GM18502 (cell line): Measurements from ENCODE around the gene FAM174C.

Experiments used
- ATAC-seq: cut with Tn5 transposase; IDR thresholded peaks from one replicate; pipeline ENCODE4 v1.9.1; 2021; ENCODE audit warnings: mild to moderate bottlenecking; ENCODE audit not compliant: unreplicated experiment, poor library complexity

FAM174C gene

DNA sequence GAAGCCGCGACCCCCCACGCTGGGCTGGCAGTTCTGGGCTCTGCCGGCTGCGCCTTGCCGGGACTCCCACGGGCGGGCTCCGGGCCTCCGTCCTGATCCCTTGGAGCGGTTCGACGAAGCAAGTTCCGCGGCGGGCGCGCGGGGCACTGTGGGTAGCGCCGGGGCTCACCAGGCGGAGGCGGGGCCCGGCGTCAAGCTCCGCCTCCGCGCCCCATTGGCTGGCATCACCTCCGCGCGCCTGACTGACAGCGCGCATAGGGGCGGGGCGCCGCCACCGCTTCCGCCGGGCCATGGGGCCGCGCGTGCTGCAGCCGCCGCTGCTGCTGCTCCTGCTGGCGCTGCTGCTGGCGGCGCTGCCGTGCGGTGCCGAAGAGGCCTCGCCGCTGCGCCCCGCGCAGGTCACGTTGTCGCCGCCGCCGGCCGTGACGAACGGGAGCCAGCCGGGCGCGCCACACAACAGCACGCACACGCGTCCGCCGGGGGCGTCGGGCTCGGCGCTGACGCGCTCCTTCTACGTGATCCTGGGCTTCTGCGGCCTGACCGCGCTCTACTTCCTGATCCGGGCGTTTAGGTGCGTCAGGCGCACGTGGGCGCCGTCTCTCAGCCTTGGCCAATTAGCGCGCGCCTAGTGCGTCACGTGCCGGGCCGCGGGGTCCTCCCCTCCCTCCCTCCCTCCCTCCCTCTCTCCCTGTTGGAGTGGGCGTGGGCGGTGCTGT lies at the start of gene FAM174C:
Gene FAM174C (plus strand): TSS at position 271 of the 716 bp plus-strand sequence. CDS start 20 bp downstream, at position 291.
- peak; percentile 75 for ATAC-seq

DNA sequence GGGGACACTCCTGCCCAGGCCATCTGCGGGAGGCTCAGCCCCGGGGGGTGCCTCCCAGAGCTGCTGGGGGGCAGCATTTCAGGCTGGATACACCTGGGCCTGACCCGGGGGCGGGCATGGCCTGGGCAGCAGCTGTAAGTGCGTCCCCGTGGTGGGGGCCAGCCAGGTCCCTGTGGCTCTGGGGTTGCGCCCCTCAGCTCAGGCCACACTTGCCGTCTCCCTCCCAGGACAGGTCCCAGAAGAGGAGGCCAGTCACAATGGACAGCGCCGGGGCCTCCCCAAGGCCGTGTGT lies 49.2 kb upstream of the FAM174C start:
- ATAC-seq: no peak

DNA sequence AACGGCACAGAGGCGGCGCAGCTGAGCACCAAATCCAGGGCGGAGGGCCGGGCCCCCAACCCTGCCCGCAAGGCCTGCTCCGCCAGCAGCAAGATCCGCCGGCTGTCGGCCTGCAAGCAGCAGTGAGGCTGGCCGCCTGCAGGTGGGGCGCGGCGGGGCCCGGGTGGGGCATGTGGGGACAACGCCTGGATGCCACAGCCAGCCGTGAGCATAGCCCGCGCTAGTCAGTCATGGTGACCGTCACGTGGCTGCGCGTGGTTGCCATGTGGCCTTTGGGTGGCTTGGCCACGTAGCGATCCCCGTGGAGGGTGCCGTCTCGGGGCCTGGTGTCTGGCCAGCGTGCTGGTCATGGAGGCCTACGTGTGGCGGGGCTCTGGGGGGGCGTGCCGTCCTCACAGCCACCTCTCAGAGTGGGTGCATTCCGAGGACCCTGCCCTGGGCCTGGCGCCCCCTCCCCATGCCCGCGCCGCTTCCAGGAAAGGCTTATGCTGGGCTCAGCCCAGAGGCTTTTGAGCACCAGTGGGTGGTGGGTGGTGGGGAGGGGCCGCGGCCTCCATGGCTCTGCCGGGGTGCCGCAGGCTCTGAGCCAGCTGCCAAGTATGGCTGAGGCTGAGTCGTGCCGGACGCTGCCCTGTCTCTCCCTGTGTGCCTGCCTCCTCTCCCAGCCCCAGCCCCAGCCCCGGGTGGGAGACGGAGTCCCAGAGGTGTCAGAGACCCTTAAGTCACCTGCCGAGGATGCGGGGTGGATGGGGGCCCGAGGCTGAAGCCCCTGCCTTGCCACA lies 48.6 kb upstream of the FAM174C start:
- no peak for ATAC-seq

DNA sequence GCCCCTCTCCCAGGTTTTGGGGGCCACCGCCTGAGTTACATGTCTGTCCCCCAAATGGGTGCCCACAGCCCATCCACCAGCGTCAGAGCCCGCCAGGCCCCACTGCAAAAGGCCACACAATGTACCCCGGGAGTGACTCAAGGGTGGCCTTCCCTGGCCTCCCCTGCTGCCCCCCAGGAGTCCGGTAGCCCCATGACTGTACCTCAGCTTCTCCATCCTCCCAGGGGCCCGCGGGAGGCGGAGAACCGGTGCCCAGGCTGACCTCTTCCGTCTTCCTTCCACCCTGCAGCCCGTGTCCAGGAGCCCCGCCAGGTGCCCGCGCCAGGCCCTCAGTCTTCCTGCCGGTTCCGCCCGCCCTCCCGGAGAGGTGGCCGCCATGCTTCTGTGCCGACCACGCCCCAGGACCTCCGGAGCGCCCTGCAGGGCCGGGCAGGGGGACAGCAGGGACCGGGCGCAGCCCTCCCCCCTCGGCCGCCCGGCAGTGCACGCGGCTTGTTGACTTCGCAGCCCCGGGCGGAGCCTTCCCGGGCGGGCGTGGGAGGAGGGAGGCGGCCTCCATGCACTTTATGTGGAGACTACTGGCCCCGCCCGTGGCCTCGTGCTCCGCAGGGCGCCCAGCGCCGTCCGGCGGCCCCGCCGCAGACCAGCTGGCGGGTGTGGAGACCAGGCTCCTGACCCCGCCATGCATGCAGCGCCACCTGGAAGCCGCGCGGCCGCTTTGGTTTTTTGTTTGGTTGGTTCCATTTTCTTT lies 47.9 kb upstream of the FAM174C start:
- ATAC-seq: no peak

DNA sequence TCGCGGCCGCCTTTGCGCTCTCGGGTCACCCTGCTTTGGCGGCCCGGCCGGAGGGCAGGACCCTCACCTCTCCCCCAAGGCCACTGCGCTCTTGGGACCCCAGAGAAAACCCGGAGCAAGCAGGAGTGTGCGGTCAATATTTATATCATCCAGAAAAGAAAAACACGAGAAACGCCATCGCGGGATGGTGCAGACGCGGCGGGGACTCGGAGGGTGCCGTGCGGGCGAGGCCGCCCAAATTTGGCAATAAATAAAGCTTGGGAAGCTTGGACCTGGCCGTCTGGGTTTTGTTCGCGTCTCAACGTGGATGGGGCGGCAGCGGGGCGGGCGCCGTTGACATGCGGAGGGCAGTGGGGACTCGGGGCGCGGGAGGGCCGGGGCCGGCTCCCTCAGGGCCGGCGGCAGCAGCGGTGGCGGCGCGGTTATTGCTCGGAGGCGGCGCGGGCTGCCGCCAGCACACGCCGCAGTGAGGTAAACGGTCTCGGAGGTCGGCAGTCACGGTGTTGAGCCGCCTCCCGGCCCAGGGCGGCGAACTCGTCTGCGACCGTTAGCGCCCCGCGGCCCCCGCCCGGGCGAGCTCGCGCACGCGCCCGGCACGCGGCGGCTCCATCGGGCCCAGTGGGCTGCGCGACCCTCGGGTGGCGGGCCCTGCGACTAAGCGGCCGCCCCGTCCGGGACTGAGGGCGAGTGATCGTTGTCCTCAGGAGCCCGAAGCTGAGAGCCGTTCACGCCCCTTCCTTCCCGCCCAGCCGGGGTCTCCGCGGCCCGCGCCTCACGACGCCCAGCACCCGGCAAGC lies 47.0 kb upstream of the FAM174C start:
- no peak for ATAC-seq

DNA sequence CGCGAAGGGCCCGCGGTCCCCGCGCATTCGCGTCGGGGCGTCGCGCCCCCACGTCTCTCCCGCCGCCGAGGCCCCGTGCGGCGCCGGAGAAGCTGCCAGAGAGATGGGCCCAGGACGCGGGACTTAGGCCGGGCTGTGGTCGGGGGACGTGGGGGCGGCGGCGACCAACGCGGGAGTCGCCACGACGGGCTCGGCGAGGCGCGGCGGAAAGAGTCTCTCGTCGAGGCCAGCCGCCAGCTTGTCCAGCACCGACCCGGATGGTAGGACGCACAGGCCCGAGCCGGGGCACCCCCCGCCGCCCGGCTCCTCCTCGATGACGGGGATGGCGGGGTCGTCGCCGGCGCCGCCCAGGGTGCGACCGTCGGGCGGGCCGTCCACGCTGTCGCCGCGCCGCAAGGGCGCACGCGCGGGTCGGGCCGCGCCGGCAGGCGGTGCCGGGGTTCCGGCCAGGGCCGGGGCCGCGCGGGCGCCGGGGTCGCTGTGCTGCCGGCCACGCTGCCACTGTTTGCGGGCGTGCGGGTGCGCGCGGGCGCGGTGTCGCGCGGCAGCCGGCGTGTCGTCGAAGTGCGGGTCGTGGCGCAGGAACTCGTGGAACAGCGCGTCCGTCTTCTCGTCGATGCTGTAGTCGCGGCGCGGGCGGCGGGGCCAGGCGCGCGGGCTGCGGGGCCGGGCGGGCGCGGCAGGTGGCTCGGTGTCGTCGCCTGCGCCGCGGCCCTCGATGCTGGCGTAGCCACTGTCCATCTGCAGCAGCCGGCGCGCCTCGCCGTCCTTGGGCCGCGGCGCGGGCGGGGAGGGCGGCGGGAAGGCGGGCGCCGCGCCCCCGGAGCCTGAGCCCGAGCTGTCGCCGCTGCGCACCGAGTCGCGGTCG lies 46.0 kb upstream of the FAM174C start:
- no peak for ATAC-seq

DNA sequence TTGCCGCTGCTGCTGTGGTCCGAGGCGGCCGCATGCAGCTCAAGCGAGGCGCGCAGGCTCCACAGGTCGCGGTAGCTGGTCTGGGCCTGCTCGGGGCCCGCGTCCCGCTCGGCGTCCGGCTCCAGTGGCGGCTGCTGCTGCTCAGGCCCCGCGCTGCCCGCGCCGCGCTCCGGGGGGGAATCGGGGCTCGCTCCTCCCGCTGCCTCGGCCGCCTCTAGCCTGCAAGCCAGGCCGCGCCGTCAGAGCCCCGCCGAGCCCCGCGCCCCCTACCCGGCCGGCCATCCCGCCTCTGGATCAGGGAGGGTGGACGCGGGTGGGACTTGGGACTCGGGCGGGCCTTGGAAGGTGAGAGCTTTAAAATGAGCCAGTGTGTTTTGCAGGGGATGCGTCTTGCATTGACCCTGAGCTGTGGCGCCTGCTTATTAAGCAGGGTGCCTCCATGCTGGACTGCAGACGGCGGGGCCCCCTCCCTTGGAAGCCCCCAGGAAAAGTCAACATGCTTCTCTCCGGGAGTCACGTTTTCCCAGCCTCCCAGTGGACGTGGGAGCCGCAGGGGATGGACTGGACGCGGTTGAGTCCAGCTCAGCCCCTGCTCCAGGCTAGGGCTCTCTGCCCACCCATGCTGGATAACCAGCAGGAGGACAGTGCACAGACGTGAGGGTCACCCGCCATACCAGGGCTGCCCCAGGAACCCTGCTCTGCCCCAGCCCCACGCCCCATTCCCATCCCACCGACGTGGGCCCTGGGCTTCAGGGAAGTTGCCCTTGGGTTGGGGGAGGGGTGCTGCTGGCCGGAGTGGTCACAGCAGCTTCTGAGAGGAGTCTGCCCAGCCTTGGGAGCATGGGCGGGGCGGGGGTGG lies 45.2 kb upstream of the FAM174C start:
- no peak for ATAC-seq

DNA sequence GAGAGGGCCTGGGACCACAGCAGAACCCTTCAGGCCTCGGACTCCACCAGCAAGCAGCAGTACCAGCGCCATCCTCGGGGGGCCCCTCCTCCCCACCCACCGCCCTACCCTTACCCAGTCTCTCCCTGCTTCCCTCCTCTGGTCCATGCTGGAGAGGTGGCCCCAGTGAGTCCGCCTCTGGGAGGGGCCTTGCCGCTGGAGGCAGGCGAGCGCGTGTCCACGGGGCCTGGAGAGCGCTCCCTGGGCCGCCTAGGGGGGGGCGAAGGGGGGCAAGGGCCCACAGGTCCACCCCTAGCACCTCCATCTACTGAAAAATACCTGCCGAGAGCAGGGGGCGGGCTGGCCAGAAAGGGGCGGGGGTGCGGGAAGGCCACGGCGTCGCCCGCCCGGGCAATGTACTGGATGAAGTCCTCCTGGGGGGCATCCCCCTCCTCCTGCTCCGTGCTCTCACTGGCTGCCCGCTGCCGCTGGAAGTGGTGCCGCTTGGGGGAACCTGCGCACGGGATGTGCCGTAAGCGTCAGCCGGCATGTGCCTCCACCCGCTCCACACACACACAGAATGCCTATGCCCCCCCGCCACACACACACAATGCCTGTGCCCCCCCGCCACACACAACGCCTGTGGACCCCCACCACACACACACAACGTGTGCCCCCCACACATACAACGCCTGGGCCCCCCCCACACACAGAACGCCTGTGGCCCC lies 44.4 kb upstream of the FAM174C start:
- ATAC-seq: no peak

DNA sequence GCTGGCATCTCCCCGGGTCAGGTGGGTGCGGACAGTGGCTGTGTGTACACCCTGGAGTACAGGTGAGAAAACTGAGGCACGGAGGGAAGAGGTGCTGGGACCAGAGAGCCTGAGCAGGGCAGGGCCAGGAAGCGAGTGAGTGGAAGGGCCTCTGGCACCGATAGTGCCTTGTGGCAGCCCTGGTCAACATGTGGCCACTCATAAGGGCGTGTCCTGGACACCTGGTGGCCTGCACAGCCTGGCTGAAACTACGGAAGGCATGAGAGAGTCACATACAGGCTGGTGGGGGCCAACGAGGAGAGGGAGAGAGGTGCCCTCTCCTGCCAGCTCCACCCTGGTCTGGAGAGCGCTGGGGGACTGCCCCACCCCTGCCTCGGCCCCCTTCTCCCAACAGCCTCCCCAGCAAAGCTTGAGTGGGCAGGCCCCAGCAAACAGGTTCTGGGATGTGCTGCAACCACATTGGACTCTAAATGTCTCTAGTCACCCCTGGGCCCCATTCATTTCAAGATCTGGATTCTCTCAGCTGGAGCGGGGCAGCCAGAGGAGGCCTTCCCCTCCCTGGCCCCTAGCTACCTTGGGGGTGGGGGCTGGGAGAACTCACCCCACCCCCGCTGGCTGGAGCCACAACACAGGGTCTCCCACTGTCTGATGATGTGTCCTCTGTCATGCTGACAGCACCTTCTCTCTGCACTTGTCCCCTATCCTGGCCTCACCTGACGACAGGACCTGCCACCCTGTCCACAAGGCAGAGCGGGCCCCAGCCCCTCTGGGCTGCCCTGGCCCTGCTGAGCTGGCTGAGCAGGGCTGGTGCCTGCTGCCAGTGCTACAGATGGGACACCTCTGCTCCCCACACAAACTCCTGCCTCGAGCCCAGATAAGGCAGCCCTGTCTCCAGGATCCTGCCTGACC lies 43.3 kb upstream of the FAM174C start:
- ATAC-seq: no peak

DNA sequence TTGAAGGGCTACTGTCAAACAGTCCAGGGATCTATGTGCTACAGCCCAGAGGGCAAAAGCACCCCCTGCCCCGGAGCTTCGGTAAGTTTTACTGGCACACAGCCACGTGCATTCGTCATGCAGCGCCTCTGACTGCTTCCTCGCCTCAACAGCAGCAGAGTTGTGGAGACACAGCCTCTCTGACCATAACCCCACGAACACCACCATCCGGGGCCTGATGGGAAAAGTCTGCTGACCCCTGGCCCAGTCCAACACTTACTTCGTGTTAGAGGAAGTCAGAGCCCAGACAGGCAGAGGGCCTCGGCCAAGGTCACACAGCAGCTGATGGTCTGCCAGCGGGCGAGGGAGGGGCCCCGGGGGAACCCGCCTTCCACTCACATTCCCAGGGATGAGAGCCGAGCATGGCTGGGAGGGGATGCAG lies 42.7 kb upstream of the FAM174C start:
- ATAC-seq: no peak

DNA sequence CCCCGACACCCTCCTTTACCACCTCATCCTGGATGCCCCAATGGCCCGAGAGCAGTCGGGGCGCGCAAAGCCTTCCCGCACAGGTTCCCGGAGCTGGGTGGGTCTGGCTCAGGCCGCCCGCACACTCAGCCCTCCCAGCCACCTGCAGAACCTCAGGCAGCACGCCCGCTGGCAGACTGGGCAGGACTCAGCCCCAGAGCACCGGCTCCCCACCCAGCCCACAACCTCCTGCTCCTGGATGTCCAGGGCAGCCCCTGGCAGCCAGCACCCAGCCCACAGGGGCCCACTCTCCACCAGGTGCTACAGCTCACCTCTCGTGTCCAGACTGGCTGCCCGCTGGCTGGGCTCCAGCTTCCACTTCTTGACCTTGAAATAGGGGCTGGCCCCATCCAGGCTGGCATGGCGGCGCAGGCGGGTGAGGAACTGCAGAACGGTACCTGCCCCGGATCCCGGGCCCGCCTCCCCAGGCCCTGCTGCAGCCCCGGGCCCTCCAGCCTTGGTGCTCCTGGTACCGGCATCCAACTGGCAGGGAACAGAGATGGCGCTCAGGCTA lies 42.1 kb upstream of the FAM174C start:
- ATAC-seq: no peak

DNA sequence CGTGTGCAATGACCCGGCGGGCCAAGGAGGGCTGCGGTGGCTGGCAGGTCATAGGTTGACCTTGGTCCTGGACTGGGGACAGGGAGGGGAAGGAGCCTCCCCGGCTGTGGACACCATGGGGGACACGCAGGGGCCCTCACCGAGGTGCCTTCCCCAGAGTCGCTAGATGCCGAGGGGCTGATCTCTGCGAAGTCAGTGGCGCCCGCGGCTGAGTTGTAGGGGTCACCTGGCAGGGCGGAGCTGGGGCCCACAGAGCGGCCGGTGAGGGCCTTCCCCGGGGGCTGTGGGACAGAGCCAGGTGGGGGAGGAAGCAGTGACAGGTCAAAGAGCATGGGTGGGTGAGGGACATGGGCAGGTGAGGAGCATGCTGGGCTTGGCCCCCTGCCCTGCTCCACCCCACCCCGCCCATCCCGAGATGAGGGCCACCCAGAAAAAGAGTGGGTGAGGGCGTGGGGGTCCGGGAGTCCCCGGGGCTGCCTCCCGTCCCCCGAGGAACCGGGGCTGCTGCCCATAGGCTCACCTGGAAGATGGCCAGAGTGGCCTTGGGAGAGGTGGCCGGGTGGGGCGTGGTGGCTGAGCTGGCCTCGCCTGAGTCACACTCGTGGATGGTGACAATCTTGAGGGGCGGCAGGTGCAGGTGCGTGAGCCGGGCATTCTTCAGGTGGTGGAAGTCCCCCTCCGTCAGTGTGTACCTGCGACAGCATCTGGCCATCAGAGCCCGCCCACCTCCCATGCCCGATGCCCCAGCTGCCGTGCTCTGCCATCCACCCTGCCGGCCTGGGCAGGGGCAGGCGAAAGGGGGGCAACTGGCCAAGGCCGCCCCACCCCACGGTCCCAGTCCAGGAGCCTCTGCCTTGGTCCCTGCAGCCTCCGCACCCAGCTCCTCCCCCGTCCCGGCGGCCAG lies 41.0 kb upstream of the FAM174C start:
- ATAC-seq: no peak

DNA sequence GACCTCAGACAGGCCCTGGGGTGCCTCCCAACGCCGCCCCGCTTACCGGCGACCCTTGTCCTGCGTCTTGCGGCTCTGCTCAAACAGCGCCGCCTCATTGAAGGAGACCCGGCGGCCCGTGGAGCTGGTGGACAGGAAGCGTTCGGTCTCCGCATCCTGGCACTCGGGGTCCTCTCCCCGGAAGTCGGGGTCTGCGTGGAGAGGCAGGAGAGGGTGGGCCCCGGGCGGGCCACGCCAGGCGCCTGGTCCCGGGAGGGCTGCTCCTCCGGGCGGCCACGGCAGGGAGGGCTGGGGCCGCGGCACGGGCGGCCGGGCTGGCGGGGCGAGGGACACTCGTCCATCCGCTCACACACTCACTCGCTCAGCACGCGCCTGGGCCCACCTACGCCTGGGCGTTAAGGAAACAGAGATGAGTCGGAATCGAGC lies 40.4 kb upstream of the FAM174C start:
- no peak for ATAC-seq

DNA sequence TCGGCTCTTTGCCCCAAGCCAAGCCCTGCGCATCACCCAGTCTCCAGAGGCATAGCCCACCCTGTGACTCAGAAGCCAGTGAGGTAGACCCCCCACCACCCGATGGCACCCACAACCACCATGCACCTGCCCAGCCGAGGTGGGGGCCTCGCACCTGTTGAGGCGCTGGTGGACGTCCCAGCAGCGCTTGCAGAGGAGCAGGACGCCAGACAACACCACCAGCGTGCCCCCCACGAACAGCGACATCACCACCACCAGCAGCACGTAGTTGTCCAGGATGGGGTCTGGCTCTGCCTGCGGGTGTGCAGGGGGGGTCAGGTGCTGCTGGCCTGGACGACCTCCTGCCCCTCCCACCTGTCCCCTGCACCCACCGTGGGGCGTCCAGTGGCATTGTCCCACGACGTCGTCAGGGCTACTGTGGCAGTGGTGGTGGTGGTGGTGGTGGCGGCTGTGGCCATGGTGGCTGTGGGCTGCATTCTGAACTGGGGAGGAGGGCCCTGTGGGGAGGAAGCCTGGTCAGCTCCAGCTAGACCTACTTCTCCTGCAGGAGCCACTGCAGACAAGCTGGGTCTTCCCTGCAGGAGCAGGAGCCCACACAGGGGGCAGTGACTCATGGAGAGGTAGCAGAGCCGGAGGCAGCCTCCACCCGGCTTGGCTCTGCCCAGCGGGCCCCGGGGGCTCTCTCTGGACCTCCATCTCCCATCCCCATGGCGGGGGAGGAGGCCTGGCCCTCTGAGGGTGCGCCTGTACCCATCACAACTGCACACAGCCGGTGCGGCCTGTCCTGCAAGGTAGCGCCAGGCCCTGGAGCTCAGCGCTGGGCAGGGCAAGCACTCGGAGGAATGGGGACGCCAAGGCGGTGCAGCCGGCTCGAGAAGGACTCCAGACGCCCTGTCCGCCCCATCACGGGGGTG lies 39.4 kb upstream of the FAM174C start:
- ATAC-seq: no peak

DNA sequence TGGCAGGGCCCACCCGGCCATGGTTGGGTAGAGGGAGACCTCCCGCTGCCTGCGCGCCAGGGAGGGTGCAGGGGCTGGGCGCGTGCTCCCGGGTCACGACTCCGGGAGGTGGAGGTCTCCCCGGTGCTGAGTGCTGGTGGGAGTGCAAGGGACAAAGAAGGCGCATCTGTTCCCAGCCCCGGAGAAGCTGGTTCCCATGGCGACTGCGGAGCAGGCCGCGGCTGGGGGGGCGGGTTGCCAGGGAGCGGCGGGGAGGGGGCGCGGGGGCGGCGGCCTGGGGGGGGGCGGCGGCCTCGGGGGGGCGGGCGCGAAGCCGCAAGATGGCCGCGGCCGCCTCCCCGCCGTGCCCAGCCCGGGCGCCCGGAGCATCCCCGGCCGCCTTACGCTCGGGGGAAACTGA lies 38.8 kb upstream of the FAM174C start:
- ATAC-seq: no peak
